GM21825 (cell line): ENCODE measurements around the gene CSAG1.
"Not testable (repeated sequence)": the region's sequence is repeated elsewhere in the genome, so short reads cannot be mapped to it uniquely, and the experiment has no call there.

ENCODE experiments used
- ATAC-seq: cut with Tn5 transposase; IDR thresholded peaks from one replicate; pipeline ENCODE4 v1.9.1; 2021; ENCODE audit warnings: mild to moderate bottlenecking, moderate library complexity; ENCODE audit not compliant: unreplicated experiment

Gene CSAG1

GRCh38 chrX:152733261-152733975 is at the start of gene CSAG1, which contains the start of gene MAGEA12:
CSAG1 (minus strand) TSS chrX:152733721; CDS start chrX:152732460, 1,261 bp downstream.
MAGEA12 (plus strand) TSS chrX:152733757; CDS start chrX:152736162, 2,405 bp downstream.
- no peak for ATAC-seq

- ATAC-seq: not testable (repeated sequence)
These were observed 36.2 kb upstream of the CSAG1 start, which contains the start of gene MAGEA6 for GRCh38 chrX:152769549-152770289. MAGEA6 (minus strand) TSS chrX:152769689; CDS start chrX:152767650, 2,039 bp downstream.

GRCh38 chrX:152766562-152766961 is 33.0 kb upstream of the CSAG1 start:
- ATAC-seq: not testable (repeated sequence)

DNA sequence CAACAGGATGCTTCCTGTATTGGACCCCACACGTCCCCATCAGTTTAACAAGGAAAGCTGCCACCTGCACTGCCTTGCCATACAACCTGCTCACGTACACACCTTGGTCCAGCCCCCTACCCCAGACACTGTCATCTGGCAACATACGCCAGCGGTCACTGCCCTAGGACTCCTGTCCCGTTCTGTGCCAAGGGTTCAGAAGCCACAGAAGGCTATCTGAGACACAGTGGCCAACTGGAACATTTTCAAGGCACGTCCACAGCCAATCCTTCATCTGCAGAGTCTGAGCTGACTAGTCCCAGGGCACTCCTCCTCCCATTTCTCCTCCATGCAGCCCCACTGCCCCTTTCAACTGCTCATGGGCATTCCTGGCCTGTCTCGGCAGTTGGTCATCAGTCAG is 28.1 kb upstream of the CSAG1 start:
- not testable (repeated sequence) for ATAC-seq

GRCh38 chrX:152759544-152759943 is 26.0 kb upstream of the CSAG1 start:
- ATAC-seq: not testable (repeated sequence)

DNA sequence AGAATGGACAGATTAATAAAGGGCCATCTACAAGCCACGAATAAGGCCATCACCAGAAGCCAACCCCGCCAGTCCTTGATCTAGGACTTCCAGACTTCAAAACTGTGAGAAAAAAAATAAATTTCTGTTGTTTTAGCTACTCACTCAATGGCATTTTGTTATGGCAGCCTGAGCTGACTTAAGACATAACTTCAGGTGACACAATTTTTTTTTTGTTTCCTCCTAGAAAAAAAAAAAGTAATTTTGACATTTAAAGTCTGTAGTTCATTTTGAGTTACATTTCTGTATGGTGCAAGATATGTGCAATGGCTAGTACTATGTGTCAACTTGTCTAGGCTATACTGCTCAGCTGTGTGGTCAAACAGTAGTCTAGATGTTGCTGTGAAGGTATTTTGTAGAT is 25.4 kb upstream of the CSAG1 start, which contains the start of gene CSAG3:
Gene CSAG3, plus strand, starts transcription at position 301 of the 400 bp plus-strand sequence.
- ATAC-seq: not testable (repeated sequence)

GRCh38 chrX:152754871-152755270 is 21.4 kb upstream of the CSAG1 start:
- ATAC-seq: not testable (repeated sequence)

DNA sequence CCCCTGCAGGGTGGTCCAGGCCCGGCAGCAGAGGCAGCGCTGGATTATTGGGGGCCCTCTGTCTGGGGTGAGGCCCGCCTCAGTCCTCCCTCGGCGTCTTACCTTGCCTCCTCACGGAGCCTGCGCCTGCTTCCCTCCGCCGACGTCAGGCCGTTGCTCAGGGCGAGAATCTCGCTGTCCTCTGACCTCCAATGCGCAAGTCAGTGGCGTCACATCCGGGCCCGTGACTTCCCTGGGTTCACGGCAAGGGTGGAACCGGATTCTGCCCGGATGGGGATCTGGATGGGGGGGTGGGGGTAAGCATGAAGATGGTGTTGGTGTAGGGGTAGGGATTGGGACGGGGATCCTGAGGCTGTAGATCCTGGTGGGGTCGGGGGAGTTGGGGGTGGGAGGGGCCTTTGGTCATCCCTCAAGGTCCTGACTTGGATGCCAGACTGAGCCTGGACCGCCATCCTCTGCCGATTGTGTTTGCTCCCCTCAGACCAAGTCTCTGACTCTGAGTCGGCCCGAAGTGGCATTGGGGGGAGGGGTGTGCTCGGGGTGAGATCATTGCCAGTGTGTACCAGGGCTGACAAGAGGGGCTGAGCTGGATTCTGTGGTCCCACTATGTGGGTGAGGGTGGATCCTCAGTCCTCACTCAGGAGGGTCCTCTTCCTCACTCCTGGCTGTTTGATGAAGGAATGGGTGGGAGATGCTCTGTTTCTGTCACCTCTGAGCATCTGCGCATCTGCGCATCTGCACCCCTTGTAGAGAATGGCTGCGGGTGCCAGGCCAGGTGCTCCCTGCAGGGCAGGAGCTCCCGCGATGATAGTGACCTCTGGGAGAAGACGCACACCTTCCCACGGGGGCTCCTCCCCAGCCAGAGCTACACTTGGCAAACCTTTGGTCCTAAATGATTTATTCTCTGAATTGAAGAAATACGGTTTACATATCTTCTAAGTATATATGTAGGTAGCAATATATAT is 20.4 kb upstream of the CSAG1 start, which contains the start of gene MAGEA2:
Gene MAGEA2, minus strand, starts transcription at position 157 of the 965 bp plus-strand sequence. CDS start 2,479 bp downstream, outside the sequence.
- ATAC-seq: not testable (repeated sequence)

- ATAC-seq: no peak
These were observed 5.0 kb upstream of the CSAG1 start for GRCh38 chrX:152738560-152738959.

GRCh38 chrX:152736528-152736927 is 3.0 kb upstream of the CSAG1 start:
- not testable (repeated sequence) for ATAC-seq

- no peak for ATAC-seq
These were observed 2.5 kb upstream of the CSAG1 start for GRCh38 chrX:152735860-152736511.

- ATAC-seq: no peak
These were observed 1.6 kb upstream of the CSAG1 start for GRCh38 chrX:152735101-152735500.

GRCh38 chrX:152734143-152734858 is 780 bp upstream of the CSAG1 start:
- not testable (repeated sequence) for ATAC-seq

- ATAC-seq: no peak
These were observed 8.1 kb downstream of the CSAG1 start for GRCh38 chrX:152725409-152725808.

DNA sequence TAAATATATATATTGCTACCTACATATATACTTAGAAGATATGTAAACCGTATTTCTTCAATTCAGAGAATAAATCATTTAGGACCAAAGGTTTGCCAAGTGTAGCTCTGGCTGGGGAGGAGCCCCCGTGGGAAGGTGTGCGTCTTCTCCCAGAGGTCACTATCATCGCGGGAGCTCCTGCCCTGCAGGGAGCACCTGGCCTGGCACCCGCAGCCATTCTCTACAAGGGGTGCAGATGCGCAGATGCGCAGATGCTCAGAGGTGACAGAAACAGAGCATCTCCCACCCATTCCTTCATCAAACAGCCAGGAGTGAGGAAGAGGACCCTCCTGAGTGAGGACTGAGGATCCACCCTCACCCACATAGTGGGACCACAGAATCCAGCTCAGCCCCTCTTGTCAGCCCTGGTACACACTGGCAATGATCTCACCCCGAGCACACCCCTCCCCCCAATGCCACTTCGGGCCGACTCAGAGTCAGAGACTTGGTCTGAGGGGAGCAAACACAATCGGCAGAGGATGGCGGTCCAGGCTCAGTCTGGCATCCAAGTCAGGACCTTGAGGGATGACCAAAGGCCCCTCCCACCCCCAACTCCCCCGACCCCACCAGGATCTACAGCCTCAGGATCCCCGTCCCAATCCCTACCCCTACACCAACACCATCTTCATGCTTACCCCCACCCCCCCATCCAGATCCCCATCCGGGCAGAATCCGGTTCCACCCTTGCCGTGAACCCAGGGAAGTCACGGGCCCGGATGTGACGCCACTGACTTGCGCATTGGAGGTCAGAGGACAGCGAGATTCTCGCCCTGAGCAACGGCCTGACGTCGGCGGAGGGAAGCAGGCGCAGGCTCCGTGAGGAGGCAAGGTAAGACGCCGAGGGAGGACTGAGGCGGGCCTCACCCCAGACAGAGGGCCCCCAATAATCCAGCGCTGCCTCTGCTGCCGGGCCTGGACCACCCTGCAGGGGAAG is 19.4 kb downstream of the CSAG1 start, which contains the start of gene MAGEA2B:
Gene MAGEA2B, plus strand, starts transcription at position 814 of the 973 bp plus-strand sequence. CDS start 2,479 bp downstream, outside the sequence.
- ATAC-seq: not testable (repeated sequence)

GRCh38 chrX:152713195-152713594 is 20.3 kb downstream of the CSAG1 start:
- ATAC-seq: not testable (repeated sequence)

DNA sequence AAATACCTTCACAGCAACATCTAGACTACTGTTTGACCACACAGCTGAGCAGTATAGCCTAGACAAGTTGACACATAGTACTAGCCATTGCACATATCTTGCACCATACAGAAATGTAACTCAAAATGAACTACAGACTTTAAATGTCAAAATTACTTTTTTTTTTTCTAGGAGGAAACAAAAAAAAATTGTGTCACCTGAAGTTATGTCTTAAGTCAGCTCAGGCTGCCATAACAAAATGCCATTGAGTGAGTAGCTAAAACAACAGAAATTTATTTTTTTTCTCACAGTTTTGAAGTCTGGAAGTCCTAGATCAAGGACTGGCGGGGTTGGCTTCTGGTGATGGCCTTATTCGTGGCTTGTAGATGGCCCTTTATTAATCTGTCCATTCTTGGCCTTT is 24.3 kb downstream of the CSAG1 start, which contains the start of gene CSAG2:
Gene CSAG2, minus strand, starts transcription at position 101 of the 400 bp plus-strand sequence. CDS start 161 bp downstream, outside the sequence.
- not testable (repeated sequence) for ATAC-seq

GRCh38 chrX:152706500-152706899 is 27.0 kb downstream of the CSAG1 start:
- not testable (repeated sequence) for ATAC-seq
